Activated CD4-positive, alpha-beta T cell treated with anti-CD3 and anti-CD28 coated beads for 4 hours (primary cell): Measurements from ENCODE around the gene MAGOH.

Experiments used
- DNase-seq, 2 donors: peaks; one replicate each; pipeline ENCODE4 v3.0.0-alpha.2; 2020

The MAGOH gene

DNA sequence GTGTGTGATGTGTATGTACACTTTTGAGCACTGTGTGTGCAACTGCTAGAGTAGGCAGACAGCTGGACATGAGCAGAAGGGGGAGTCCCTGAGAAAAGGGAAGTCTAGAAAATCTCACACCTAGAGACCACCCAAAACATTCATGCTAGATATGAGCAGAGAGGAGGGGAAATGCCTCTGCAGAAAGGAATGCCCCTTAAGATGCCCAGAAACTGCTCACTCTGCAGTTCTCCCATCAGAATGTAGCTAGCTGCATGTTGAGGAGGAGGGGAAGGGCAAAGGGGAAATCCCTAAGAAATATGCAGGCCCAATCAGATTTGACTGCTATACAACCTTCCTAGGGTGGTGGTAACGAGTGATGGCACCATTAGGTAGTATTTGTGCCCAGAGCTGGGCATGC, 31.8 kb upstream of the MAGOH start:
- no peak for DNase-seq

- DNase-seq: no peak
These were observed 29.4 kb upstream of the MAGOH start for GRCh38 chr1:53267761-53268160.

- no peak for DNase-seq
These were observed 27.7 kb upstream of the MAGOH start for GRCh38 chr1:53266038-53266437.

DNA sequence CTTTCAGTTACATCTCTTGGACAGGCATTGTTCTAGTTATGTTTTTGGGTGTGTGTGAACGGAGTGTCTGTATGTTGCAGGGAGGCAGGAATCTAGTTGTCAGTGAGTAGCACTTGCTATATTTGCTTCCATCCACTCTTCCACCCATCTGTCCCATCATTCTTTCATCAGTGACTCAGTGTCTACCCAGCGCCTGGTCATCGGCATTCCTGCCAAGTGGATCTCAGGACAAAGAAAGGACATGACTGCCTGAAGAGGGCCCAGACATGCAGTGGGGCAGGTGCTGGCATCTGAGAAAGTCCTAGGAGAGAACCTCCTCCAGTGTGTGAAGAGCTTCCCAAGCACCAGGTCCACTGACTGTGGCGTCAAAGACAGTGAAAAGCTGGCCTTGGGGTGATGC, 27.3 kb upstream of the MAGOH start:
- no peak for DNase-seq

DNA sequence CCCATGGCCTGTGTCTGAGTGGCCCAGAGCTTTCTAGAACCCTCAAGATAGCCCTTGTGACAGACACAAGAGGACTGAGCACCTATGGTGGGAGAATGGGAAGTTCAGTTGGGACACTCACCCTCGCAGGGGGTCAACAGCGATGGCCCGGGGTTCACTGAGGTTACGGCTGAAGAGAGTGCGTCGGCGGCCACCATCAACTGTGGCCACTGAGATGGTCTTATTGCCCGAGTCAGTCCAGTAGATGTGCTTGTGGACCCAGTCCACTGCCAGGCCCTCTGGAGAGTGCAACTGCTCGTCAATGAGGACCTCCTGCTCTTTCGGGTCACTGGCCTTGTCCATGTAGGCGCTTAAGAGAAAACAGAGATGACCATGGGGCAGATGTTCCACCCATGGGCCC, 25.7 kb upstream of the MAGOH start:
- DNase-seq: no peak

DNA sequence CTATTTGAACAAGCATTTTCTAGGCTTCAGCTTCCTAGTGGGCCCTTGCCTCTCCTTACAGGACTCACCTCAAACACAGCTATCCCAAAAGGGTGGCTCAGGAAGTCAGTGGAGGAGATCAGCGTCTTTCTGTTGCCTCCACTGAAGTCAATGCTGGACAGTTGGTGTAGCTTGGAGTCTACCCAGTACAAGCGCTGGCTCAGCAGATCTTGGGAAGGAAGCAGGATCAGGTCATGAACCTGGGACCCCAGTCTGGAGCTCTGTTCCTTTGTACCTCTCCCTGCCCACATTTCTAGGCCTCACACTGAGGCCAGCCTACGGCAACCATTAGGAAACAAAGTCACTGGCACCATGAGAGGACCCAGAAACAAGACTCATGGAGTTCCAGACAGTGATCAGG, 23.7 kb upstream of the MAGOH start:
- no peak for DNase-seq

DNA sequence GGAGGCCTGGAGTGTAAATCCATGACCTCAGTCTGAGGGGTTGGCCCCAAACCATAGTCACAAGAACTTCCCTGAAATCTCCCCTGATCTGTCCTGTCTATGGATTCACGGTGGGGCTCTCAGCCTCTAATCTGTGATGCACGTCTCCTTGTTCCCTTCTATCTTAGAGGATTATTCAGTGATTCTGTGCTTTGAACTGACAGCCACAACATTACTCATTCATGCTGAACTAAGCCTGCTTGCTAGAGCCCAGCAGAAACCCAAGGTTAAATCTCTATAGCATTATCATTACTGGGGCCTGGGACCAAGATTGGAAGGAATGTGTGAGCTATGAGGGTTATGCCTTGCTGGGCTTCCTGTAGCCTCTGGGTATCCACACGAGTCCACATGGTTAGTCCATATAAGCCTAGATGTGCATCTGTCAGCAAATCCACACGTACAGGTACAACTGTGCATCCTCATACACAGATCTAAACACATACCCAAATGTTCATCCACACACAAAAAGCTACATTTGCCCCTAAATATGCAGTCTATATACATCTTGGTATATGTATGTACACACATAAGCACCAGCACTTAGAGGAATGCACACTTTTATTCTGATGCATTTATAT, 22.4 kb upstream of the MAGOH start:
- DNase-seq: no peak

DNA sequence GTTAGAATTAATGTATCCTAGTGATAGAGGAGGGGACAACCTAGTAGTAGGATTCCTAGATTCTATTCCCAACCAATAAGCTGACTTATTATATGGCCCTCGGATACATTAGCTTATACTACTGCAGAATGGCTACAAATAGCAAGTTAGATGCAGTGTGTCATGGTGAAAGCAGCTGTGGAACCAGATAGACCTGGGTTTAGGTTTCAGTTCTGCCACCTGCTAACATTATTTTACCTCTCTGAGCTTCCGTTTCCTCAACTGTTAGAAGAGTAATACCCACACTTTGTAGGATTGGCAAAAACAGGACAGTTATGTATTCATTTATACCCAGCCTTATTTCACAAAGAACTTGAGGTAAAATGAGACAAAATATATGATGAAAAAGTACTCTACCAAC, 21.6 kb upstream of the MAGOH start:
- DNase-seq: no peak

GRCh38 chr1:53258216-53258615, 19.9 kb upstream of the MAGOH start:
- no peak for DNase-seq

- no peak for DNase-seq
These were observed 19.2 kb upstream of the MAGOH start for GRCh38 chr1:53257454-53258081.

- no peak for DNase-seq
These were observed 18.5 kb upstream of the MAGOH start for GRCh38 chr1:53256511-53257453.

DNA sequence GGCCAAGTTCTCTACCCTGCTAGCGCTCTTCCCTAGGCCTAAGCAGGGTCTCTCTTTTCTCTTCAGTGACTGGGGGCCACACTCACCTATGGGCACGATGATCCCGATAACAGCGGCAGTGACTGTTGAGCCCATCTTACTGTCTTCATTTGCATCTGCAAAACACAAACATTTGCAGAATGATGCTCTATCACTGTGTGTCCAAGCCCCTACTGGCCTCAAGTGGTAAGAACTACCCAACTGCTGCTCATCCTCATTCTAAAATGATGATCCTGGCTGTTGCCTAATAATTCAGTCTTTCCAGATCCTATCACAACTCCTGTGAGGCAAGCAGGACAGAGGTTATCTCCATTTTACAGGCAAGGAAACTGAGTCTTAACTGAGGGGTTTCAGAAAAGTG, 16.7 kb upstream of the MAGOH start:
- DNase-seq: no peak

DNA sequence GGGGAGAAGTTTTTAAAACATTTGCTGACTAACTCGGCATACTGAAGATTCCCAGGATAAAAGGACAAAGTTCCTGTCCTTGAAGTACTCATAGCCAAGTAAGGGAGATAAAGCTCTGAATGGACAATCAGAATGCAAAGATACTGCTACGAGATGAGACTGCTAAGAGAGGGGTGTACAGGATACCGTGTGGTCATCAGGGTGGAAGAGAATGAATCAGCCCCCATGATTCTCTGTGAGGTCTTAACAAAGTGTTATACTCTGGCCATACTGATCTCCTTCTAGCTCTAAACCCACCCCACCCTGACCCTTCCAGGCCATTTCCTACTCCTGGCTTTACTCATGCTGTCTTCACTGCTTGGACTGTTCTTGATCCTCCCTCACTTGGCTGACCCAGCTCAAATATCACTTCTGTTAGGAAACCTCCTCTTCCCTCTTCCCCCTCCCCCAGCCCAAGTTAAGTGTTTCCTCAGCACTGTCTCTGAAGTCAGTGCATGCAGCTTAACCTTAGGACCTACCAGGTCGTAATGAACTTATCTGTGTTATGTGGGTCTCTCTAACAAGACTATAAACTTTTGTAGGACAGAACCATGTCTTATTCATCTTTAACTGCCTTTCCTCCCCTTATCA, 15.8 kb upstream of the MAGOH start:
- DNase-seq: no peak

DNA sequence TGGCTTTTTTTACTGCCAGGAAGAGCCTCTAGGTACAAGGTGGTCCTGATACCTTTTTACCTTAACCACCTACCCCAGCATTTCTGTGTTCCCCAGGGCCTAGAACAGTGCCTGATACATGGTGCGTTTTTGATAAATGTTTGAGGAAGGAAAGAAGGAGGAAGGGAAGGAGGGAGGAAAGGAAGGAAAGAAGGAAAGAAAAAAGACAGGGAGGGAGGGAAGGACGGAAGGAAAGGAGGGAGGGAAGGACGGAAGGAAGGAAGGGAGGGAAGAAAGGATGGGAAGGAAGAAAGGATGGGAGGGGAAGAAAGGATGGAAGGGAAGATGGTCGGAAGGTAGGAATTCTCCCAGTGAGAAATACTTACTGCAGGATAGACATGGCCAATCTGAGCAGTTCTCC, 12.0 kb upstream of the MAGOH start:
- DNase-seq: no peak

DNA sequence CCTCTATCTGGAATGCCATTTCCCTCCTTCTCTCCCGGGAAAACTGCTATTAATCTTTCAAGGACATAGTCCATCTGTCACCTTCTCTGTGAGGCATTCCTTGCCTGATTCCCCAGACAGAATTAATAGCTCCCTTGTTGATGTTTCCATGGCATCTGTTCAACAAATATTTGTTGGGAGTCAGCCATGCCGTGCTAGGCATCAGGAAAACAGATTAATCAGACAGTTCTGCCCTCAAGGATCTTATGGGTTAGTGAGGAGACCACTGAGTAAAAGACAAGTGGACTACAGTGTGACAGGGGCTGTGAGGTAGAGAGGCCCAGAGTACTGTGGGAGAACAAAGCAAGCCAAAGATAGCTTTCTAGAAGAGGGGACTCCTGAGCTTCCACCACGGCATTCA, 11.4 kb upstream of the MAGOH start:
- no peak for DNase-seq

GRCh38 chr1:53246261-53247134, 8.2 kb upstream of the MAGOH start:
- DNase-seq: no peak

GRCh38 chr1:53244141-53244540, 5.8 kb upstream of the MAGOH start:
- DNase-seq: no peak

DNA sequence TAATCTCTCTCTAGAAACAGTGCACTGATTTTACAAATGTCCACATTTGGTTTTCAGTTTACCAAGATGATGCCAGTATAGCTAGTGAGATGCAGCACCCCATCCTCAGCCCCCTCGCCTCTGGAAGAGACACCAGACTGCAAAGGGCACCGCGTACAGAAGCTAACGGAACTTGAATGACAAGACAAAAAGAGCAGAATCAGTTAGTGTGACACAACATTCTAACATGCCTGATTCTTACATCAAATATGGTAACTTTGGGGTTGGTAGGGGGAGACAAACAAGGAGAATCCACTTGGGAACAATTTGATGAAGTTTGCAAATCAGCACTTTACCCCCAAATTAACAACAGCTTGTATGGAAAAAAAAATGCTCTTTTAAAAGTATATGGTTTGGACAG, 4.1 kb upstream of the MAGOH start:
- no peak for DNase-seq

- no peak for DNase-seq
These were observed 3.5 kb upstream of the MAGOH start for GRCh38 chr1:53241828-53242227.

- no peak for DNase-seq
These were observed 680 bp downstream of the MAGOH start for GRCh38 chr1:53237638-53238037.

- DNase-seq: no peak
These were observed 17.4 kb downstream of the MAGOH start for GRCh38 chr1:53220962-53221286.

DNA sequence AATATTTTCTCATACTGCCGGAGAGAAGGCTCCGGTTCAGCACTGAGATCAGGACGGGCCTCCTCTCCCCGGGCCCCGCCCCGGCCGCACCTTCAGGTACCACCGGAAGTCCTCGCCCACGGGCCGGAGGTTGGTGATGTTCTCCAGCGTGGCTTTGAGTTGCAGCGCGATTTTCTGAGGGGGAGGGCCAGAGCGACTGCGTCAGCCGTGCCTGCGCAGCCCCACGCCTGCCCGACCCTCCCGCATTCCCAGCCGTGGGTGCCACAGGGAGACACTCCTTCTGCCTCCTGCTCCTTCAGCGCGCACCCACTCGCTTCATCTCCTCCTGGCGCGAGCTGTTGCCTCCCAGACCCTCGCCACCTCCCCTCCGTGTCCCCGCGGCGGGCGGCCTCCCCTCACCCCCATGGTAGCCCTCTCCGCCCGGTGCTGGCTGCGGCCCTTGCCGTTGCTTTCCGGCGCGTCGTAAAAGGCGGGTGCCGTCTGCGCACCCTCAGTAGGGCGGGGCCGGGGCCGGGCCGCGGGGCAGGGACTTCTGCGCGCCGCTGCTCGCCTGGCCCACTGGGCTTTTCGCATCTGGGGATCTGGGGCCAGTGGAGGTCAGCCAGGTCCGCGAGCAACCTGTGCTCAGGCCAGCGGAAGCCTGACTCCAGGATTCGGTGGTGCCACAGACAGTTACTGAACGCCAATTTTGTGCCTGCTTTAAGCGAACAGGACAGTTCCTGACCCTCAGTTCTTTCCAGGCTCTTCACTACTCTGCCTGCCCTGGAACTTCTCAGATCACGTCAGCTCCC, 18.0 kb downstream of the MAGOH start, which contains the start of gene CZIB:
Gene CZIB, minus strand, starts transcription at position 464 of the 791 bp plus-strand sequence. Its CDS starts 59 bp downstream, at position 405.
- peak; percentile 92 to 93 for DNase-seq
